Stimulated activated CD4-positive, alpha-beta T cell treated with anti-CD3 and anti-CD28 coated beads, Interleukin-15, amount 100 ng/mL, for 48 hours (primary cell): ENCODE data around the gene TSSK3.

ENCODE experiments used
- DNase-seq, 2 donors: peaks; one replicate each; pipeline ENCODE4 v3.0.0-alpha.2; 2020; ENCODE audit warnings: low read depth in 2 of 2

Gene TSSK3

DNA sequence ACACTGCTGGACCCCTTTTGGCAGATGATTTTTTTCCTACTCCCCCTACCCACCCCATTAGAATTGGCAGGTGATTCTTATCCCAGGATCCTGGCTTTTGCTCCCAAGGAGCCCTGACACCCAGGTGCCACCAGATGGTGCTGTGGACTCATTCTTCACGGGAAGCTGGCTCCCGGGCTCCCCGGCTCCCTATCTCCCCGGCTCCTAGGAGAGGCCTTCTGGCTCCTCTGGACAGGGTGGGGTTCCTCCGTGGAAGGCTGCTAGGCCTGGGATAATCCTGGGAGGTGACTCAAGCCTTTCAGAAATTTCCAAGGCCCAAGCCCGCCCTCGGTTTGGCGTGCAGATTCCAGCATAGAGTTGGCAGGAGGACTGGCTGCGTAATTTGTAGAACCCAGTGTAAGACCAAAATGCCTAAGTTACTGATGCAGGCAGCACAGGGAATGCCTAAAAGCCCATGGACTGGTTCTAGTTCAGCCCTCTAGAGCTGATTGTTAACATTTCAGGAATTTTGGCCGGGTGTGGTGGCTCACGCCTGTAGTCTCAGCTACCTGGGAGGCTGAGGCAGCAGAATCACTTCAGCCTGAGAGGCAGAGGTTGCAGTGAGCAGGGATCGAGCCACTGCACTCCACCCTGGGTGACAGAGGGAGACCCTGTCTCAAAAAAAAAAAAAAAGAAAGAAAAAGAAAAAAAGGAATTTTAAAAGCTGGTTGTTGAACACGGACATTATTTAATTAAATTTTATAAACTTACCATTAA is 38.7 kb downstream of the TSSK3 start:
- DNase-seq, result peak; percentile 10 to 53

DNA sequence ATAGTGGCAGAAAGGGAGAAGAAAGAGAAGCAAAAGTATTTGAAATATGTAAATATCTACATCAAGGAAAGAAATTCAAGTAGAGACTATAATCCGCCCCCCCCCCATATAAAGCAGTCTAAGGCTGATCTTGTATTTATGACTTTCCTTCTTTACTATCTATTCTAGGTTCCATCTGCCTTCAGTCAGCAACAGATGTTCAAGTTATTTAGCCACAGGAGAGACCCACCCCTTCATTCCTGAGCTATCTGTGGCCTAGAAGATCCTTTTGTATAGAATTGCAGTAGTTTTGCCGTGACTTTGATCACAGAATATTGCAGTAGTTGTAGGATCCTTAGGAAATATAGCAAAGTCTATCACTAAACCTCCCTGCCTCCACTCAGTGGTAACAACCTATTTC is 42.6 kb downstream of the TSSK3 start:
- no peak for DNase-seq

- DNase-seq, result no peak
These were observed 43.5 kb downstream of the TSSK3 start for GRCh38 chr1:32405672-32406467.

GRCh38 chr1:32406629-32407111 is 44.3 kb downstream of the TSSK3 start:
- no peak for DNase-seq

GRCh38 chr1:32411261-32411660 is 48.9 kb downstream of the TSSK3 start:
- DNase-seq, result no peak

GRCh38 chr1:32413507-32414185 is 51.3 kb downstream of the TSSK3 start:
- peak; percentile 45 to 67 for DNase-seq
